Astrocyte (in vitro differentiated cells and primary cell): Measurements from ENCODE around the gene UAP1L1. TPM values are rescaled to one million over a fixed set of nuclear protein-coding genes. Genes with fewer than 3 reads are reported as not detected.

Source experiments
- DNase-seq: peaks from one replicate; pipeline ENCODE4 v3.0.0-alpha.2; 2010; ENCODE audit warnings: low read depth
- FAIRE-seq: peaks from 2 replicates; lab custom pipeline; 2011; peaks lifted over from hg19 to GRCh38; lab: Jason Lieb, UNC
- H2AFZ ChIP-seq: 2 replicates; pipeline ENCODE4 v1.6.0; 2012; ENCODE audit warnings: low read depth, low read length, inconsistent platforms
- H3K27ac ChIP-seq: 2 replicates; pipeline ENCODE4 v1.5.1; 2011; ENCODE audit warnings: low read depth, low read length, inconsistent platforms
- H3K27me3 ChIP-seq: 2 replicates; pipeline ENCODE4 v1.6.0; 2011; ENCODE audit warnings: low read length, inconsistent platforms; ENCODE audit not compliant: insufficient read depth
- H3K36me3 ChIP-seq: 2 replicates; pipeline ENCODE4 v1.5.1; 2011; ENCODE audit warnings: low read length, inconsistent platforms; ENCODE audit not compliant: insufficient read depth
- H3K4me1 ChIP-seq: 2 replicates; pipeline ENCODE4 v1.5.1; 2011; ENCODE audit warnings: low read length, inconsistent platforms; ENCODE audit not compliant: insufficient read depth
- H3K4me2 ChIP-seq: 2 replicates; pipeline ENCODE4 v1.6.0; 2012; ENCODE audit warnings: low read length, inconsistent platforms
- H3K4me3 ChIP-seq: 2 replicates; pipeline ENCODE4 v1.5.1; 2011; ENCODE audit warnings: low read depth, mild to moderate bottlenecking, low read length, inconsistent platforms; ENCODE audit not compliant: insufficient read depth
- H3K79me2 ChIP-seq: 2 replicates; pipeline ENCODE4 v1.6.0; 2012; ENCODE audit warnings: mild to moderate bottlenecking, low read length, inconsistent platforms; ENCODE audit not compliant: insufficient read depth
- H3K9ac ChIP-seq: 2 replicates; pipeline ENCODE4 v1.6.0; 2012; ENCODE audit warnings: mild to moderate bottlenecking, low read length, inconsistent platforms
- H3K9me3 ChIP-seq: 2 replicates; pipeline ENCODE4 v1.5.1; 2012; ENCODE audit warnings: low read depth, mild to moderate bottlenecking, low read length, inconsistent platforms; ENCODE audit not compliant: insufficient read depth
- H4K20me1 ChIP-seq: 2 replicates; pipeline ENCODE4 v1.6.0; 2012; ENCODE audit warnings: low read length, inconsistent platforms; ENCODE audit not compliant: insufficient read depth
- H3K27ac Mint-ChIP-seq: one replicate; pipeline ENCODE4 v1.8.0; 2021; ENCODE audit warnings: mild to moderate bottlenecking, mixed read lengths; ENCODE audit not compliant: unreplicated experiment
- H3K27me3 Mint-ChIP-seq: one replicate; pipeline ENCODE4 v1.8.0; 2021; ENCODE audit warnings: low read depth, mixed read lengths; ENCODE audit not compliant: unreplicated experiment
- H3K36me3 Mint-ChIP-seq: one replicate; pipeline ENCODE4 v1.8.0; 2021; ENCODE audit warnings: low read depth, mixed read lengths; ENCODE audit not compliant: unreplicated experiment
- H3K4me1 Mint-ChIP-seq: one replicate; pipeline ENCODE4 v1.8.0; 2021; ENCODE audit warnings: low read depth, mixed read lengths; ENCODE audit not compliant: unreplicated experiment
- H3K4me3 Mint-ChIP-seq: one replicate; pipeline ENCODE4 v1.8.0; 2021; ENCODE audit warnings: mild to moderate bottlenecking, moderate library complexity, mixed read lengths; ENCODE audit not compliant: unreplicated experiment
- H3K9me3 Mint-ChIP-seq: one replicate; pipeline ENCODE4 v1.8.0; 2021; ENCODE audit warnings: mild to moderate bottlenecking, mixed read lengths; ENCODE audit not compliant: unreplicated experiment
- CTCF ChIP-seq: IDR thresholded peaks from 2 replicates; pipeline ENCODE4 v1.5.1; 2011; ENCODE audit warnings: low read depth, mild to moderate bottlenecking, inconsistent platforms, low read length, moderate library complexity; ENCODE audit not compliant: insufficient read depth
- EZH2 ChIP-seq: IDR thresholded peaks from 2 replicates; pipeline ENCODE4 v1.6.1; 2012; ENCODE audit warnings: mild to moderate bottlenecking, low read length, inconsistent platforms; ENCODE audit not compliant: insufficient read depth
- total RNA-seq: library from RNA; stranded (reverse); gene quantifications from 2 replicates; pipeline ENCODE4 v1.2.1, GENCODE V29; 2021

UAP1L1 gene
- total RNA-seq, 1 donor from 2014 or later, result 4.0 TPM

GRCh38 chr9:137041124-137041523, 36.2 kb upstream of the UAP1L1 start:
- peaks cover 6% of the 10 kb centered on the region for H3K36me3 Mint-ChIP-seq
- TF ChIP-seq CTCF (no peak), EZH2 (no peak)
- H3K79me2 ChIP-seq, result peaks cover 22% of the 10 kb centered on the region
- H2AFZ ChIP-seq, result no peak overlapping the region
- H3K27ac Mint-ChIP-seq, result no peak overlapping the region
- no peak overlapping the region for H3K9ac ChIP-seq
- H3K4me1 Mint-ChIP-seq, result peaks cover 2% of the 10 kb centered on the region
- no peaks in the 10 kb centered on the region for H3K9me3 Mint-ChIP-seq
- H3K4me3 ChIP-seq, result no peak overlapping the region
- FAIRE-seq (no peak), DNase-seq (no peak)
- H3K27me3 ChIP-seq, result no peaks in the 10 kb centered on the region
- no peaks in the 10 kb centered on the region for H3K36me3 ChIP-seq
- peaks cover 28% of the 10 kb centered on the region for H4K20me1 ChIP-seq
- no peak overlapping the region for H3K4me3 Mint-ChIP-seq
- peaks cover 13% of the 10 kb centered on the region for H3K4me1 ChIP-seq
- no peaks in the 10 kb centered on the region for H3K27me3 Mint-ChIP-seq
- no peak overlapping the region for H3K4me2 ChIP-seq
- H3K9me3 ChIP-seq, result no peaks in the 10 kb centered on the region
- no peak overlapping the region for H3K27ac ChIP-seq

- Histone ChIP-seq H2AFZ (no peak overlapping the region), H3K9ac (no peak overlapping the region), H3K9me3 (no peaks in the 10 kb centered on the region), H3K27ac (no peak overlapping the region), H3K79me2 (peaks cover 22% of the 10 kb centered on the region), H3K4me3 (no peak overlapping the region), H3K36me3 (no peaks in the 10 kb centered on the region), H4K20me1 (peaks cover 32% of the 10 kb centered on the region), H3K27me3 (no peaks in the 10 kb centered on the region), H3K4me2 (no peak overlapping the region), H3K4me1 (peaks cover 16% of the 10 kb centered on the region)
- peaks cover 2% of the 10 kb centered on the region for H3K36me3 Mint-ChIP-seq
- FAIRE-seq, result no peak
- DNase-seq, result no peak
- no peak for TF ChIP-seq CTCF
- no peak for TF ChIP-seq EZH2
- H3K4me1 Mint-ChIP-seq, result peaks cover 2% of the 10 kb centered on the region
- no peak overlapping the region for H3K27ac Mint-ChIP-seq
- no peaks in the 10 kb centered on the region for H3K9me3 Mint-ChIP-seq
- peaks cover 13% of the 10 kb centered on the region for H3K27me3 Mint-ChIP-seq
- H3K4me3 Mint-ChIP-seq, result no peak overlapping the region
Measured at GRCh38 chr9:137042751-137043727, 34.3 kb upstream of the UAP1L1 start.

- Histone ChIP-seq H2AFZ (no peak overlapping the region), H3K9me3 (no peaks in the 10 kb centered on the region), H3K27me3 (no peaks in the 10 kb centered on the region), H3K36me3 (no peaks in the 10 kb centered on the region), H4K20me1 (peaks cover 32% of the 10 kb centered on the region), H3K27ac (no peak overlapping the region), H3K4me1 (peaks cover 16% of the 10 kb centered on the region), H3K79me2 (peaks cover 22% of the 10 kb centered on the region), H3K4me2 (peak overlapping the region; percentile 98), H3K9ac (no peak overlapping the region), H3K4me3 (no peak overlapping the region)
- Mint-ChIP-seq H3K4me3 (no peak overlapping the region), H3K4me1 (peaks cover 2% of the 10 kb centered on the region), H3K36me3 (no peaks in the 10 kb centered on the region), H3K9me3 (no peaks in the 10 kb centered on the region), H3K27ac (no peak overlapping the region), H3K27me3 (peaks cover 15% of the 10 kb centered on the region)
- no peak for FAIRE-seq
- no peak for DNase-seq
- TF ChIP-seq EZH2 (no peak), CTCF (no peak)
Measured at GRCh38 chr9:137044037-137044436, 33.3 kb upstream of the UAP1L1 start.
